A673 (cell line): ENCODE results near the gene NUDT14. TPM values are rescaled to one million over a fixed set of nuclear protein-coding genes. Genes with fewer than 3 reads are reported as not detected.

Source experiments
- BruUV-seq: library from RNA; stranded (reverse); fragments of 400-500 nt; replicated peaks from 2 replicates; lab custom pipeline; 2021; lab: Mats Ljungman, UMichigan
- CTCF ChIA-PET: fragments of 300-600 bp; sonication (Branson Sonifier 250); formaldehyde crosslinking; loops from one replicate; lab custom pipeline; 2022; ENCODE audit warnings: antibody characterized with exemption; lab: Charles Lee
- POLR2A ChIA-PET: fragments of 300-600 bp; sonication (Branson Sonifier 250); formaldehyde crosslinking; loops from one replicate; lab custom pipeline; 2022; ENCODE audit warnings: antibody characterized with exemption; ENCODE audit not compliant: low non-redundant PET; lab: Charles Lee
- DNase-seq: peaks from one replicate; pipeline ENCODE4 v3.0.0-alpha.2; 2015; ENCODE audit warnings: low spot score
- H3K27ac ChIP-seq: fragments of 200-600 bp; sonication (generic); 2 replicates; pipeline ENCODE4 v1.5.1; 2016; ENCODE audit warnings: mixed run types, low read depth, mild to moderate bottlenecking, mixed read lengths, antibody characterized with exemption, low read length; ENCODE audit not compliant: poor library complexity, severe bottlenecking
- H3K27me3 ChIP-seq: fragments of 200-600 bp; sonication (generic); replicated peaks from 2 replicates; pipeline ENCODE4 v1.6.1; 2017; ENCODE audit warnings: mixed run types, low read depth, mild to moderate bottlenecking, mixed read lengths, antibody characterized with exemption, low read length; ENCODE audit not compliant: insufficient read depth, poor library complexity
- H3K36me3 ChIP-seq: fragments of 200-600 bp; sonication (generic); 2 replicates; pipeline ENCODE4 v1.6.1; 2016; ENCODE audit warnings: mixed run types, mild to moderate bottlenecking, mixed read lengths, antibody characterized with exemption, low read length; ENCODE audit not compliant: insufficient read depth, poor library complexity, severe bottlenecking
- H3K4me1 ChIP-seq: fragments of 200-600 bp; sonication (generic); 2 replicates; pipeline ENCODE4 v1.6.1; 2017; ENCODE audit warnings: mixed run types, mild to moderate bottlenecking, mixed read lengths, antibody characterized with exemption, low read length; ENCODE audit not compliant: insufficient read depth, poor library complexity, severe bottlenecking
- H3K4me3 ChIP-seq: fragments of 200-600 bp; sonication (generic); 2 replicates; pipeline ENCODE4 v1.5.1; 2016; ENCODE audit warnings: low read depth, mixed run types, mild to moderate bottlenecking, mixed read lengths, low read length; ENCODE audit not compliant: poor library complexity, severe bottlenecking
- H3K9me3 ChIP-seq: fragments of 200-600 bp; sonication (generic); 2 replicates; pipeline ENCODE4 v1.6.1; 2016; ENCODE audit warnings: mixed run types, low read depth, mild to moderate bottlenecking, mixed read lengths, antibody characterized with exemption, low read length; ENCODE audit not compliant: poor library complexity, severe bottlenecking
- EZH2 ChIP-seq: fragments of 200-600 bp; sonication (generic); IDR thresholded peaks from 2 replicates; pipeline ENCODE4 v1.6.1; 2017; ENCODE audit warnings: borderline replicate concordance, low read depth, mild to moderate bottlenecking, mixed read lengths, antibody characterized with exemption, low read length; ENCODE audit not compliant: poor library complexity, severe bottlenecking
- intact Hi-C: fragments of 100-400 bp; cut with micrococcal nuclease; formaldehyde crosslinking; loops from one replicate; pipeline ENCODE4 v1.10.0; 2022; ENCODE audit not compliant: unreplicated experiment
- total RNA-seq: library from RNA; stranded (reverse); gene quantifications from 2 replicates; pipeline ENCODE4 v1.2.3, GENCODE V29; 2021
- TF ChIP-seq, protein P1 (sequence below): fragments of 300-800, 200-600 bp; sonication (generic); conservative IDR thresholded peaks from 2 replicates; pipeline ENCODE4 v1.5.1; 2017; ENCODE audit warnings: low read depth, mild to moderate bottlenecking, antibody characterized with exemption, low read length, moderate library complexity, mixed read lengths

Gene NUDT14
- total RNA-seq, 1 experiment from 2014 or later: 30.8 TPM

DNA sequence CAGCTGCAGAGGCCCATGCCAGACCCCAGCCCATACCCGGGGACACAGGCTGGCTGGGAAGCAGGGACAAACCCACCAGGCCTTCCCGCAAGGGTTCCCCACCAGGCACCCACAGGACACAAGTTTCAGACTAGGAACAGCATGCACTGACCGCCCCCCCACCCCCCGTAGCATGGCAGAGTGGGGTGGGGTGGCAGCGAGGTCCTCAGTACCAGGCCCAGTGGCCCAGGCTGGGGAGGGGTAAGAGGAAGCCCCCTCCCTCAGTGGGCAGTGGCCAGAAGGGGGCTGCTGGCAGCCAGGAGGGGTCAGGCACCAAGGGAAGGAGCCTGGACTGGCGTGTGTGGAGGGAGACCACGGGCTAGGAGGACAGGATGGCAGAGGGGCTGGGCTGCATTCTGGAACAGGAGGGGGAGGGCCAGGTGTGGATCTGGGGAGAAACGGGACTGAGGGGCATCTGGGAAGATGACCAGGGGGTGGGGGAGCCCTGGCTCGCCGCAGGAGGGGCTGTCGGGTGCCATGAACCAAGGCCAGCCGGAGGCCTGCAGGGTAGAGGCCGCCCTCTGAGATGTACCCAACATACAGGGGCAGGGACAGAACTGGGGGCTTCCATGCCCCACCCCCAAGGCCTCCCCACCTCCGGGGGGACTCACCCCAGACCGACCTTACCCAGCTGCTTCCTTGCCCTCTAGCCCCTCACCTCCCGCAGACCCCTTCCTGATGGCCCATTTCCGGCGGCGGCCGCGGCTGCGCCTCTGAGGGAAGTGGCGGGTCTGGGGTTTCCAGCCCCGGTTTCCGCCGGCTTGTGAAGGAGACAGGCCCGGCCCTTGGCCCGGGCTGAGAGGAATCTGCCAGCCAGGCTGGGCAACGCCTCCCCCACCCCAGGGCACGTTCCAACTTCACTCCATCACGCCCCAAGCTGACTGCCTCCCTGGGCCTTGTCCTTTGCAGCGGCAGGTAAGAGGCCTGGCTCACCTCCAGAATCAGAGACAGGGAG, 6.9 kb downstream of the NUDT14 start:
- BruUV-seq: no TSS peak
- POLR2A ChIA-PET: no interaction called here
- no peak for DNase-seq
- TF ChIP-seq, protein P1, sequence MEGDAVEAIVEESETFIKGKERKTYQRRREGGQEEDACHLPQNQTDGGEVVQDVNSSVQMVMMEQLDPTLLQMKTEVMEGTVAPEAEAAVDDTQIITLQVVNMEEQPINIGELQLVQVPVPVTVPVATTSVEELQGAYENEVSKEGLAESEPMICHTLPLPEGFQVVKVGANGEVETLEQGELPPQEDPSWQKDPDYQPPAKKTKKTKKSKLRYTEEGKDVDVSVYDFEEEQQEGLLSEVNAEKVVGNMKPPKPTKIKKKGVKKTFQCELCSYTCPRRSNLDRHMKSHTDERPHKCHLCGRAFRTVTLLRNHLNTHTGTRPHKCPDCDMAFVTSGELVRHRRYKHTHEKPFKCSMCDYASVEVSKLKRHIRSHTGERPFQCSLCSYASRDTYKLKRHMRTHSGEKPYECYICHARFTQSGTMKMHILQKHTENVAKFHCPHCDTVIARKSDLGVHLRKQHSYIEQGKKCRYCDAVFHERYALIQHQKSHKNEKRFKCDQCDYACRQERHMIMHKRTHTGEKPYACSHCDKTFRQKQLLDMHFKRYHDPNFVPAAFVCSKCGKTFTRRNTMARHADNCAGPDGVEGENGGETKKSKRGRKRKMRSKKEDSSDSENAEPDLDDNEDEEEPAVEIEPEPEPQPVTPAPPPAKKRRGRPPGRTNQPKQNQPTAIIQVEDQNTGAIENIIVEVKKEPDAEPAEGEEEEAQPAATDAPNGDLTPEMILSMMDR: no peak
- no peak for TF ChIP-seq EZH2
- CTCF ChIA-PET: no interaction called here
- no peak overlapping the region for H3K27ac ChIP-seq
- H3K36me3 ChIP-seq: no peaks in the 10 kb centered on the region
- peaks cover 40% of the 10 kb centered on the region for H3K4me1 ChIP-seq
- no peaks in the 10 kb centered on the region for H3K27me3 ChIP-seq
- no peaks in the 10 kb centered on the region for H3K9me3 ChIP-seq
- no peak overlapping the region for H3K4me3 ChIP-seq
- intact Hi-C loops: loop anchor here (5.0 kb wide), 1 partner anchor 82 kb away; no protein-coding TSS in a partner anchor

DNA sequence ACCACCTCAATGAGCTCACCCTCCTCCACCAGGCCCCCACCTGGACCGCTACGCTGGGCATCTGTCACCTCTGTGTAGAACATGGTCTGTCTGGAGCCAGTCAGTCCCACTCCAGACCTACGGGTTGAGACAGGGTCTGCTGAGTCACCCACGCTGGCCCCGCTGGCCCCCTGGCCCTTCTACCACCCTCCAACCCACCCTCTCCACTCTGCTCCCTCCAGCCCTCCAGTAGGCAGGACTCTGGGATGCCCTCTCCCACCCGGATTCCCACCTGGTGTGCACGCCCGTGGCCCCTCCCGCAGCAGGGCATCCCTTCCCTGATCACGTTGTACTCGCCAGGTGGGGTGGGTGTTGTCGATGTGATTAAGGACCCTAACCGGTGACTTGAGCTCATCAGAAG, 8.0 kb downstream of the NUDT14 start:
- no peak overlapping the region for H3K4me3 ChIP-seq
- H3K27me3 ChIP-seq: no peaks in the 10 kb centered on the region
- H3K36me3 ChIP-seq: no peaks in the 10 kb centered on the region
- no peak overlapping the region for H3K27ac ChIP-seq
- POLR2A ChIA-PET: interaction anchor here (0.6 kb wide), 1 partner anchor 16 kb away, joined by 5 read pairs; no protein-coding TSS in a partner anchor
- TF ChIP-seq, protein P1: no peak
- no peak for TF ChIP-seq EZH2
- CTCF ChIA-PET: no interaction called here
- intact Hi-C loops: loop anchor here (5.0 kb wide), 1 partner anchor 81 kb away; no protein-coding TSS in a partner anchor
- peaks cover 43% of the 10 kb centered on the region for H3K4me1 ChIP-seq
- no peak for DNase-seq
- no TSS peak for BruUV-seq
- H3K9me3 ChIP-seq: no peaks in the 10 kb centered on the region

DNA sequence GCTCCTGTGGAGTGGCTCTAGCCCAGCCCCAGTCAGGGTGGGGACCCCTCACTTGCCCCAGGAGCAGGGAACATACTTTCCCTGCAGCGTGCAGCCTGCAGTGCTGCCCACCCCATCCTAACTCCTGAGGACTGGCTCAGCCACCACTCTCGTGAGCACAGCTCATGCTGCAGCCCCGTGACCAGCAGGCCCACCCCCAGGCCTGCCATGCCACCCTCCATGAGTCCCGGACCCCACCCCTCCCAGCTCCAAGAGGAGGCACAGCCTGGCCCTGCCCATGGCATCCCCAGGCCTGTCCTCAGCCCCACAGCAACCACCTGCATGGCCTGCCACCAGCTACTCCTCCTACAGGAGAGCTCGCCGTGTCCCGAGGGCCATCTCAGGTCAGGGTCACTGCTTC, 8.6 kb downstream of the NUDT14 start:
- no peaks in the 10 kb centered on the region for H3K27me3 ChIP-seq
- TF ChIP-seq, protein P1: no peak
- TF ChIP-seq EZH2: no peak
- no peak for DNase-seq
- no peak overlapping the region for H3K4me3 ChIP-seq
- no peaks in the 10 kb centered on the region for H3K36me3 ChIP-seq
- peaks cover 43% of the 10 kb centered on the region for H3K4me1 ChIP-seq
- no peaks in the 10 kb centered on the region for H3K9me3 ChIP-seq
- intact Hi-C loops: loop anchor here (5.0 kb wide), 1 partner anchor 80 kb away; no protein-coding TSS in a partner anchor
- H3K27ac ChIP-seq: no peak overlapping the region
- no TSS peak for BruUV-seq
- ChIA-PET CTCF (no interaction called here), POLR2A (interaction anchor here (0.6 kb wide), 1 partner anchor 17 kb away, joined by 5 read pairs; no protein-coding TSS in a partner anchor)
